Heart left ventricle (tissue), 16 donors: ENCODE results near the gene SPOCK1. TPM values are rescaled to one million over a fixed set of nuclear protein-coding genes. Genes with fewer than 3 reads are reported as not detected.
"Not testable (repeated sequence)": the region's sequence is repeated elsewhere in the genome, so short reads cannot be mapped to it uniquely, and the experiment has no call there.

Experiments used
- ATAC-seq, 4 donors: fragments of 200-7000 bp; cut with Tn5 transposase; one replicate each; pipeline ENCODE4 v1.9.1; 2020 to 2022; ENCODE audit warnings: moderate library complexity in 4 of 4, mild to moderate bottlenecking in 3 of 4, moderate number of reproducible peaks in 1 of 4
- DNase-seq, 5 donors: peaks; one replicate each; pipeline ENCODE4 v3.0.0-alpha.2; 2020
- H3K27ac ChIP-seq, 12 donors: fragments of 200-600 bp; sonication (generic) in 4 of 12; one replicate each; pipeline versions ENCODE4 v1.5.0 to v1.8.0; 2016 to 2022; ENCODE audit warnings: mild to moderate bottlenecking in 2 of 12
- H3K27me3 ChIP-seq, 9 donors: fragments of 200-600 bp; sonication (generic) in 2 of 9; one replicate each; pipeline versions ENCODE4 v1.5.1 to v1.8.0; 2016 to 2022; ENCODE audit warnings: mild to moderate bottlenecking in 3 of 9
- H3K36me3 ChIP-seq, 9 donors: fragments of 200-600 bp; sonication (generic) in 2 of 9; one replicate each; pipeline versions ENCODE4 v1.5.0 to v1.8.0; 2018 to 2022; ENCODE audit warnings: mild to moderate bottlenecking in 2 of 9
- H3K4me1 ChIP-seq, 12 donors: fragments of 200-600 bp; sonication (generic) in 4 of 12; one replicate each; pipeline versions ENCODE4 v1.5.0 to v1.8.0; 2016 to 2022; ENCODE audit warnings: mild to moderate bottlenecking in 3 of 12
- H3K4me3 ChIP-seq, 12 donors: fragments of 200-600 bp; sonication (generic) in 4 of 12; one replicate each; pipeline versions ENCODE4 v1.5.0 to v1.8.0; 2017 to 2022; ENCODE audit warnings: mild to moderate bottlenecking in 9 of 12, moderate library complexity in 4 of 12
- H3K9me3 ChIP-seq, 12 donors: fragments of 200-600 bp; sonication (generic) in 4 of 12; one replicate each; pipeline versions ENCODE4 v1.5.0 to v1.8.0; 2016 to 2022; ENCODE audit warnings: mild to moderate bottlenecking in 1 of 12
- CTCF ChIP-seq, 12 donors: fragments of 200-600 bp; sonication (generic) in 4 of 12; IDR thresholded peaks; one replicate each; pipeline versions ENCODE4 v1.5.0 to v1.8.0; 2018 to 2022; ENCODE audit warnings: antibody characterized with exemption in 12 of 12, mild to moderate bottlenecking in 5 of 12
- POLR2A ChIP-seq, 2 donors: fragments of 450-650 bp; IDR thresholded peaks; one replicate each; pipeline ENCODE4 v1.6.1; 2017; ENCODE audit warnings: antibody characterized with exemption in 2 of 2, mild to moderate bottlenecking in 2 of 2, moderate library complexity in 2 of 2
- WGBS, 4 donors: extraction: QIAGEN DNeasy Blood & Tissue Kit in 2 of 4; methylation state at CpG; one replicate each; pipeline versions ENCODE4 v1.1.5 to v1.1.7; 2013 to 2018; 5-methylcytosine and 5-hydroxymethylcytosine counted together
- intact Hi-C, 10 donors: fragments of 100-400 bp; cut with DNase I; formaldehyde crosslinking; loops; one replicate each; pipeline versions ENCODE4 v1.11.1 to v1.14.2; 2022
- polyA plus RNA-seq, 2 donors: library from polyadenylated mRNA; stranded (reverse); fragments of 200-250 nt; gene quantifications; one replicate each; pipeline ENCODE4 v1.2.3, GENCODE V29; 2013
- total RNA-seq, 9 donors: library from RNA; depleted of rRNA in 2 of 9; stranded (reverse); fragments of >200 nt in 2 of 9; fragmentation: NEBNext Ultra II Directional in 3 of 9; extraction: Animal tissue kit (Norgen Biotek cat#: 25700) in 3 of 9; gene quantifications; one replicate each; pipeline versions ENCODE4 v1.1.0 to v1.2.4, GENCODE V29; 2016 to 2023
- donor health status: ischemic (EF 13 %, LVEDD 7.1; RV severe dilation, severe dysfunction).
- donor health status: healthy with polysubstance abuse.
- donor health status: DM: no; HTN: yes; CAD: no.
- donor health status: DM: no; HTN: no; CAD: no.
- donor health status: ischemic (EF 25% LVEDD 6.9; RV normal size, moderate dysfunction).
- donor health status: ischemic (EF 25% LVEDD 5.7; RV mildly dilated, moderate dysfunction).
- donor health status: healthy.
- donor health status: DM: yes; HTN: yes; CAD: no.
- donor health status: ischemic (EF 35%, LVEDD 5.7; RV mildly dilated, moderate dysfunction).
- donor health status: nonischemic (EF 11% LVEDD 7.7; RV severe dilation, severe dysfunction).
- donor health status: DM: yes; HTN: yes; CAD: no.
- donor health status: PGD.
- donor health status: ischemic (EF 29% LVEDD 5.4; RV normal size, mild dysfunction).
- donor health status: nonischemic (EF 23%, LVEDD 6.1; RV moderate dilation, normal function).

SPOCK1 gene
- total and polyA plus RNA-seq, 11 donors, result 7.8 to 51.2 (median 19.9) TPM

DNA sequence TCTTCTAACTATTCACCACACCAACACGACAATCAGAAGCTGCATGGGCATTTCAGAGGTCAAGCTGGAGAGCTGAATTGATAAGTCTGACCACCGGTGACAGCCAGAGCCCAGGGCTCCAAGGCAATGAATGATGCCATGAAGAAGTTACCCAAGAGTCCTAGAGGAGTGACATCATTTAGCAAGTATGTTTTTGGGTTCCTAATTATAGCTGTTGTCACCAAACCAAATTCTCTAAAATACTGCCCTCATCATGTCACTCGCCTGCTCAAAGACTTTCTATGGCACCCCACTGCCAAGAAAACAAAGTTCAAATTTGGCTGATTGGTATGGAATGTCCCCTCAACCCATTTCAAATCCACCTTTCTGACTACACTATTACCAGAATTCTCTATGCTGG, 235.1 kb downstream of the SPOCK1 start:
- Histone ChIP-seq H3K4me1 (peaks cover 0 to 34% (median 9%) of the 10 kb centered on the region in 12 donors), H3K4me3 (no peak overlapping the region), H3K27ac (peak overlapping the region in 3 of 12 donors; percentile 14 to 41 (median 28)), H3K36me3 (no peaks in the 10 kb centered on the region), H3K27me3 (no peaks in the 10 kb centered on the region), H3K9me3 (peaks cover 0 to under 1% (median 0%) of the 10 kb centered on the region in 12 donors)
- ATAC-seq, result peak in 3 of 4 donors; percentile 28 to 54 (median 35)
- no peak for DNase-seq
- TF ChIP-seq CTCF (IDR thresholded peaks at IDR 0.05) (no peak), POLR2A (IDR thresholded peaks at IDR 0.05) (no peak)
- 58 to 79% (median 69%) methylated on average over 3 of the region's 3 CpGs for WGBS, 4 donors
- intact Hi-C loops, result no loop called here

DNA sequence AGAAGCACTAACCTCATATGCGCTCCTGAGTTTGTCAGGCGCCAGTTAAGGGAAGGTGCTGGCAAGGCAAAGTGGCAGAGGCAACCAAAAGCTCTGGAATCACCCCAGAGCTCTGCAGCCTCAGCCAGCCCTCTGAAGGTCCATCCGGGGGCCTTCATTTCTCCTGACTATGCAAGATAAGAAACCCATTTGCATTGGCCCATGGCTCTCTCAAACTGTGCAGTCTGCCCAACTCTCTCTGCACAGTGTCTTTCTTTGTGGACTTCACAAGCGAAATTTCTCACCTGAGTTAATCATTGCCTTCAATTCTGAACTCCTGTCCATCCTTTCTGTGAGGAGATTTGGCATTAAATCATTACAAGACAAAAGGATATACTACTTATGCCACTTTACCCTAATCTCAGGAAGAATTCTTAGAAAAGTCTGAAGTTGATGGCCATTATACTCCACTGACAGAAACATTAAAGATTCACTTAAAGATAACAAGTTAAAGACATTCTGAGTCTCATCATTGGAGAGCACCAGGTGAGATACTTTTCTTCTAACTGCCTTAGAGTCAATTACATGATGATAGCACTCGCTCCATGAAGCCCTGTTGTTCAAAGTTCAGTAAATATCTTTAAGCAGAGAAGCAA, 235.6 kb downstream of the SPOCK1 start:
- ATAC-seq, result no peak
- H3K36me3 ChIP-seq, result no peaks in the 10 kb centered on the region
- H3K4me1 ChIP-seq, result peaks cover 0 to 29% (median 8%) of the 10 kb centered on the region in 12 donors
- H3K4me3 ChIP-seq, result no peak overlapping the region
- H3K27ac ChIP-seq, result no peak overlapping the region
- WGBS, 4 donors, result 66 to 84% (median 70%) methylated on average over 5 of the region's 5 CpGs
- intact Hi-C loops, result no loop called here
- no peaks in the 10 kb centered on the region for H3K27me3 ChIP-seq
- no peak for DNase-seq
- TF ChIP-seq POLR2A (IDR thresholded peaks at IDR 0.05), result no peak
- TF ChIP-seq CTCF (IDR thresholded peaks at IDR 0.05), result no peak
- H3K9me3 ChIP-seq, result peaks cover 0 to 2% (median 0%) of the 10 kb centered on the region in 12 donors

DNA sequence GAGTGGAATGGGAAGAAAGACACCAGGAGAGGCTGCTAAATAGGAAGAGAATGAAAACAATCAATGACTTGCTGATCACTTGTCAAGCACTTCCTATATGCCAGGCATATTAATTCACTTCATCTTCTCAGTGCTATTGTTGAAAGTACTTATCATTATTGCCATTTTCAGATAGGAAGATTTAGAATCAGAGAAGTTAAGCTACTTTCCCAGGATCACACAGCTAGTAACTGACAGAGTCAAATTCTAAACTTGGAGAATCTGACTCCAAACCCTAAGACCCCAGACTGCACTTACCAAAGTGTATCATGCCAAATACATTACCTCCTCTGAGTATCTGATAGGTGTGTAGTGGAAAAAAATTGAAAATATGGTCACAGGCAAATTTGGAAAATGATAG, 236.3 kb downstream of the SPOCK1 start:
- Histone ChIP-seq H3K27ac (no peak overlapping the region), H3K4me1 (peaks cover 0 to 22% (median 8%) of the 10 kb centered on the region in 12 donors), H3K4me3 (no peak overlapping the region), H3K36me3 (no peaks in the 10 kb centered on the region), H3K9me3 (peaks cover 0 to 2% (median 0%) of the 10 kb centered on the region in 12 donors), H3K27me3 (no peaks in the 10 kb centered on the region)
- TF ChIP-seq POLR2A (IDR thresholded peaks at IDR 0.05) (no peak), CTCF (IDR thresholded peaks at IDR 0.05) (no peak)
- DNase-seq (no peak), ATAC-seq (no peak)
- intact Hi-C loops, result no loop called here

DNA sequence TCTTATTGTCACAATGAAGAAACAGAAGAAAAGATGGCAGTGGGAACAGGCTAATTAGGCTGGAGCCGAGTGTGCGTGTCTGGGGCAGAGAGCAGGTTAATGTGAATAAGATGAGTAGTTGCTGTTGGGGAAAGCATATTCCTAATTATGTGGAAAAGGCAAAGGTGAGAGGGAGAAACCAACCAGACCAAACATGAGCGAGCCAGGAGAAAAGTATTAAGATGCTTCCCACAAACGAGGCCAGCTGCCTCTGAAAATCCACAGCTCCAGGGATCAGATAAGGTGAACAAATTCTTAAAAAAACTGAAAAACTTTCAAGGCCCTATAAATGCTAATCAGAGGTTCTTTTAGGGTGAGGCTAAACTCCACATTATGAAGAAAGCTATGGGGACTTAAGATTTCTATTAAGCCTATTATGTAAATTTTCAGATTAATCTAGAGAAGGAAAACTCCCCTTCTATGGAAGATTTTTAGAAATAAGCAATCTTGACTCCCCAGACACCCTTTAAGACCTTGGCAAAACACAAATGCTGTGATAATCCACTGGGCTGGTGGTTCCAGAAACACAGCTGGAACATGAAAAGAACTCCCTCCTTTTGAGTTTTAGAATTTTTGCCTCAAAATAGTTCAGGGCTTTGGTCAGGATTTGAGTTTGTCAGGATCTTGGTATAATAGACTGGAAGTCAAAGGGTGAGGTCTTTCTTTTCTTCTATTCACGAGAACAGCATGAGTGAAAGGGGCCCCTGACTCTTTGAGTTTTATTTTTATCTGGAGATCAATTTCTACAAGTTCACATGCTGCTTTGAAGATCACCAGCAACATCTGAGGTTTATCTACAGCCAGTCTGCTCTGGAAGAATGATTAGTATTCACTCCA, 238.1 kb downstream of the SPOCK1 start:
- H3K36me3 ChIP-seq, result no peaks in the 10 kb centered on the region
- TF ChIP-seq CTCF (IDR thresholded peaks at IDR 0.05) (no peak), POLR2A (IDR thresholded peaks at IDR 0.05) (no peak)
- H3K27ac ChIP-seq, result peak overlapping the region in 4 of 12 donors; percentile 14 to 42 (median 20)
- intact Hi-C loops, result no loop called here
- ATAC-seq (peak in 1 of 4 donors; percentile 28), DNase-seq (no peak)
- H3K27me3 ChIP-seq, result no peaks in the 10 kb centered on the region
- H3K4me1 ChIP-seq, result peaks cover 0 to 22% (median 8%) of the 10 kb centered on the region in 12 donors
- 60 to 76% (median 74%) methylated on average over 5 of the region's 5 CpGs for WGBS, 4 donors
- H3K4me3 ChIP-seq, result no peak overlapping the region
- H3K9me3 ChIP-seq, result peaks cover 0 to 2% (median 0%) of the 10 kb centered on the region in 12 donors

- not testable (repeated sequence) for H3K4me3 ChIP-seq
Observed at GRCh38 chr5:137259115-137259514, 240.0 kb downstream of the SPOCK1 start.

More at GRCh38 chr5:137259115-137259514, 240.0 kb downstream of the SPOCK1 start:
- H3K4me1 ChIP-seq, result peaks cover 0 to 21% (median 5%) of the 10 kb centered on the region in 12 donors
- H3K27ac ChIP-seq, intact Hi-C loops, H3K36me3 ChIP-seq, ATAC-seq, DNase-seq, H3K9me3 ChIP-seq, H3K27me3 ChIP-seq: not testable (repeated sequence)
- WGBS, 4 donors, result 79 to 93% (median 88%) methylated on average over 2 of the region's 2 CpGs
